ENCODE results near the gene PFKL.
A peak's percentile ranks its signal among the peaks of the same experiment; 100 is the strongest.

The PFKL gene

GRCh38 chr21:44285138-44285992, 14.5 kb upstream of the PFKL start, which contains the start of gene AIRE:
AIRE (plus strand) TSS chr21:44285876; CDS start chr21:44286007, 131 bp downstream.
- H2BK120ac ChIP-seq (ENCODE audit: low read depth, low read length), result no peak within 1 kb of the TSS
- peak within 1 kb of the TSS in 1 of 2 experiments; percentile 55 for H3K18ac ChIP-seq (ENCODE audit: low read depth in 1 of 2, low read length in 2 of 2)
- H3K4ac ChIP-seq (ENCODE audit: low read depth in 1 of 2, low read length in 2 of 2), result no peak within 1 kb of the TSS
- H3K9ac ChIP-seq (ENCODE audit: low read length), result no peak within 1 kb of the TSS
- peak; percentile 57 for DNase-seq
- no peak within 1 kb of the TSS for H2AK5ac ChIP-seq (ENCODE audit: low read length, severe bottlenecking)
- peak within 1 kb of the TSS; percentile 27 for H4K8ac ChIP-seq (ENCODE audit: low read length)
- no peak within 1 kb of the TSS for H3K4me2 ChIP-seq (ENCODE audit: low read length, poor library complexity, severe bottlenecking)
- no peaks in the 10 kb centered on the region for H3K9me3 ChIP-seq (ENCODE audit: control insufficient read depth, low read length)
- H3K27ac ChIP-seq (ENCODE audit: low read length, poor library complexity, severe bottlenecking), result no peak within 1 kb of the TSS
- H3K79me1 ChIP-seq (replicated peaks; ENCODE audit: low read length, poor library complexity, severe bottlenecking), result no peaks in the 10 kb centered on the region
- peaks cover 8% of the 10 kb centered on the region for H3K4me1 ChIP-seq (ENCODE audit: control insufficient read depth, insufficient read depth, low read depth, low read length)
- 23% methylated on average over 43 of the region's 56 CpGs for WGBS
- H3K14ac ChIP-seq (ENCODE audit: low read length in 2 of 2), result no peak within 1 kb of the TSS
- no peak within 1 kb of the TSS for H2BK15ac ChIP-seq (ENCODE audit: low read depth, poor library complexity, severe bottlenecking)
- no peaks in the 10 kb centered on the region for H3K36me3 ChIP-seq (ENCODE audit: control insufficient read depth in 1 of 2, insufficient read depth in 2 of 2, low read depth in 1 of 2, low read length in 2 of 2)
- no peak within 1 kb of the TSS for H2BK5ac ChIP-seq (ENCODE audit: low read depth, low read length, poor library complexity, severe bottlenecking)
- H4K91ac ChIP-seq (ENCODE audit: low read length), result no peak within 1 kb of the TSS
- peaks cover 57 to 62% of the 10 kb centered on the region in 2 experiments for H3K27me3 ChIP-seq (ENCODE audit: control insufficient read depth in 1 of 2, insufficient read depth in 1 of 2, low read length in 2 of 2)
- no peak within 1 kb of the TSS for H2AFZ ChIP-seq (ENCODE audit: low read depth, low read length)
- H3K4me3 ChIP-seq (ENCODE audit: insufficient read depth in 1 of 2, low read depth in 1 of 2, low read length in 2 of 2), result no peak within 1 kb of the TSS
- no peak within 1 kb of the TSS for H2BK12ac ChIP-seq (ENCODE audit: low read length in 2 of 2)
- H3K23ac ChIP-seq (ENCODE audit: low read length in 2 of 2), result no peak within 1 kb of the TSS

GRCh38 chr21:44286086-44286715, 13.7 kb upstream of the PFKL start:
- H3K4ac ChIP-seq (ENCODE audit: low read depth in 1 of 2, low read length in 2 of 2), result no peak overlapping the region
- peak overlapping the region in 1 of 2 experiments; percentile 55 for H3K18ac ChIP-seq (ENCODE audit: low read depth in 1 of 2, low read length in 2 of 2)
- no peak overlapping the region for H2AFZ ChIP-seq (ENCODE audit: low read depth, low read length)
- peaks cover 10% of the 10 kb centered on the region for H3K4me1 ChIP-seq (ENCODE audit: control insufficient read depth, insufficient read depth, low read depth, low read length)
- no peak overlapping the region for H3K27ac ChIP-seq (ENCODE audit: low read length, poor library complexity, severe bottlenecking)
- H2BK15ac ChIP-seq (ENCODE audit: low read depth, poor library complexity, severe bottlenecking), result no peak overlapping the region
- no peak overlapping the region for H2BK120ac ChIP-seq (ENCODE audit: low read depth, low read length)
- no peak overlapping the region for H2AK5ac ChIP-seq (ENCODE audit: low read length, severe bottlenecking)
- no peak overlapping the region for H3K23ac ChIP-seq (ENCODE audit: low read length in 2 of 2)
- no peak overlapping the region for H3K4me2 ChIP-seq (ENCODE audit: low read length, poor library complexity, severe bottlenecking)
- no peak overlapping the region for H4K8ac ChIP-seq (ENCODE audit: low read length)
- peaks cover 62 to 68% of the 10 kb centered on the region in 2 experiments for H3K27me3 ChIP-seq (ENCODE audit: control insufficient read depth in 1 of 2, insufficient read depth in 1 of 2, low read length in 2 of 2)
- no peaks in the 10 kb centered on the region for H3K9me3 ChIP-seq (ENCODE audit: control insufficient read depth, low read length)
- no peak overlapping the region for H3K9ac ChIP-seq (ENCODE audit: low read length)
- no peak overlapping the region for H2BK12ac ChIP-seq (ENCODE audit: low read length in 2 of 2)
- H3K79me1 ChIP-seq (replicated peaks; ENCODE audit: low read length, poor library complexity, severe bottlenecking), result no peaks in the 10 kb centered on the region
- H4K91ac ChIP-seq (ENCODE audit: low read length), result no peak overlapping the region
- no peaks in the 10 kb centered on the region for H3K36me3 ChIP-seq (ENCODE audit: control insufficient read depth in 1 of 2, insufficient read depth in 2 of 2, low read depth in 1 of 2, low read length in 2 of 2)
- no peak for DNase-seq
- no peak overlapping the region for H3K14ac ChIP-seq (ENCODE audit: low read length in 2 of 2)
- 50% methylated on average over 20 of the region's 21 CpGs for WGBS
- no peak overlapping the region for H2BK5ac ChIP-seq (ENCODE audit: low read depth, low read length, poor library complexity, severe bottlenecking)
- H3K4me3 ChIP-seq (ENCODE audit: insufficient read depth in 1 of 2, low read depth in 1 of 2, low read length in 2 of 2), result no peak overlapping the region

- no peaks in the 10 kb centered on the region for H3K79me1 ChIP-seq (replicated peaks; ENCODE audit: low read length, poor library complexity, severe bottlenecking)
- no peak overlapping the region for H4K8ac ChIP-seq (ENCODE audit: low read length)
- no peak overlapping the region for H3K9ac ChIP-seq (ENCODE audit: low read length)
- no peaks in the 10 kb centered on the region for H3K9me3 ChIP-seq (ENCODE audit: control insufficient read depth, low read length)
- H3K18ac ChIP-seq (ENCODE audit: low read depth in 1 of 2, low read length in 2 of 2), result no peak overlapping the region
- peaks cover 10% of the 10 kb centered on the region for H3K4me1 ChIP-seq (ENCODE audit: control insufficient read depth, insufficient read depth, low read depth, low read length)
- no peak overlapping the region for H3K4ac ChIP-seq (ENCODE audit: low read depth in 1 of 2, low read length in 2 of 2)
- no peak overlapping the region for H2BK120ac ChIP-seq (ENCODE audit: low read depth, low read length)
- DNase-seq, result no peak
- no peak overlapping the region for H4K91ac ChIP-seq (ENCODE audit: low read length)
- no peak overlapping the region for H2AFZ ChIP-seq (ENCODE audit: low read depth, low read length)
- no peak overlapping the region for H2BK5ac ChIP-seq (ENCODE audit: low read depth, low read length, poor library complexity, severe bottlenecking)
- H2BK15ac ChIP-seq (ENCODE audit: low read depth, poor library complexity, severe bottlenecking), result no peak overlapping the region
- no peaks in the 10 kb centered on the region for H3K36me3 ChIP-seq (ENCODE audit: control insufficient read depth in 1 of 2, insufficient read depth in 2 of 2, low read depth in 1 of 2, low read length in 2 of 2)
- H3K23ac ChIP-seq (ENCODE audit: low read length in 2 of 2), result no peak overlapping the region
- H3K14ac ChIP-seq (ENCODE audit: low read length in 2 of 2), result no peak overlapping the region
- no peak overlapping the region for H3K27ac ChIP-seq (ENCODE audit: low read length, poor library complexity, severe bottlenecking)
- H2AK5ac ChIP-seq (ENCODE audit: low read length, severe bottlenecking), result no peak overlapping the region
- H3K4me3 ChIP-seq (ENCODE audit: insufficient read depth in 1 of 2, low read depth in 1 of 2, low read length in 2 of 2), result no peak overlapping the region
- H2BK12ac ChIP-seq (ENCODE audit: low read length in 2 of 2), result no peak overlapping the region
- no peak overlapping the region for H3K4me2 ChIP-seq (ENCODE audit: low read length, poor library complexity, severe bottlenecking)
- H3K27me3 ChIP-seq (ENCODE audit: control insufficient read depth in 1 of 2, insufficient read depth in 1 of 2, low read length in 2 of 2), result peaks cover 67 to 68% of the 10 kb centered on the region in 2 experiments
- 79% methylated on average over 31 of the region's 31 CpGs for WGBS
Measured at GRCh38 chr21:44286716-44287632, 12.9 kb upstream of the PFKL start.

Data from mesenchymal stem cell (in vitro differentiated cells and primary cell).